Thoracic aorta (tissue), 2 donors: ENCODE data around the gene RPL22. TPM values are rescaled to one million over a fixed set of nuclear protein-coding genes. Genes with fewer than 3 reads are reported as not detected.

Source experiments
- ATAC-seq: fragments of 150-250 bp; one replicate; pipeline ENCODE4 v1.8.0; 2017; ENCODE audit warnings: low read depth; ENCODE audit not compliant: insufficient number of reproducible peaks, low FRiP score
- DNase-seq: peaks from one replicate; pipeline ENCODE4 v3.0.0-alpha.2; 2020; ENCODE audit warnings: low spot score
- H3K27ac ChIP-seq, 2 donors: fragments of 200-600 bp; sonication (generic); 1 replicate in 1 of 2; 2 replicates in 1 of 2; pipeline ENCODE4 v1.5.1; 2016; ENCODE audit warnings: mild to moderate bottlenecking in 2 of 2, moderate library complexity in 2 of 2
- H3K27me3 ChIP-seq: fragments of 200-600 bp; sonication (generic); replicated peaks from 2 replicates; pipeline ENCODE4 v1.6.0; 2016; ENCODE audit warnings: mild to moderate bottlenecking; ENCODE audit not compliant: insufficient read depth
- H3K36me3 ChIP-seq: fragments of 200-600 bp; sonication (generic); one replicate; pipeline ENCODE4 v1.5.1; 2016
- H3K4me1 ChIP-seq, 2 donors: fragments of 200-600 bp; sonication (generic); 1 replicate in 1 of 2; 2 replicates in 1 of 2; pipeline versions ENCODE4 v1.5.1 to v1.6.0; 2016; ENCODE audit warnings: low read depth in 2 of 2, mild to moderate bottlenecking in 1 of 2; ENCODE audit not compliant: control insufficient read depth in 1 of 2
- H3K4me3 ChIP-seq: fragments of 200-600 bp; sonication (generic); 2 replicates; pipeline ENCODE4 v1.5.1; 2016; ENCODE audit warnings: mild to moderate bottlenecking
- H3K9me3 ChIP-seq: fragments of 200-600 bp; sonication (generic); 2 replicates; pipeline ENCODE4 v1.5.1; 2016
- CTCF ChIP-seq: fragments of 200-600 bp; sonication (generic); IDR thresholded peaks from one replicate; pipeline ENCODE4 v1.5.1; 2019; ENCODE audit warnings: antibody characterized with exemption
- total RNA-seq, 2 donors: library from RNA; depleted of rRNA; stranded (reverse); fragments of >200 nt; gene quantifications; one replicate each; pipeline versions ENCODE4 v1.1.0 to v1.2.3, GENCODE V29; 2016

Gene RPL22
- total RNA-seq, 2 donors from 2014 or later = 80.4 to 130 TPM

GRCh38 chr1:6149597-6149996 lies 49.8 kb downstream of the RPL22 start:
- Histone ChIP-seq H3K9me3 (no peaks in the 10 kb centered on the region), H3K27ac (no peak overlapping the region), H3K27me3 (no peaks in the 10 kb centered on the region), H3K4me1 (peaks cover 0 to 4% of the 10 kb centered on the region in 2 donors), H3K36me3 (no peaks in the 10 kb centered on the region), H3K4me3 (no peak overlapping the region)
- DNase-seq (no peak), ATAC-seq (no peak)
- no peak for TF ChIP-seq CTCF

GRCh38 chr1:6148497-6149241 lies 50.7 kb downstream of the RPL22 start:
- Histone ChIP-seq H3K9me3 (no peaks in the 10 kb centered on the region), H3K4me3 (peak overlapping the region; percentile 35), H3K4me1 (peaks cover 0 to 4% of the 10 kb centered on the region in 2 donors), H3K36me3 (no peaks in the 10 kb centered on the region), H3K27me3 (no peaks in the 10 kb centered on the region), H3K27ac (no peak overlapping the region)
- no peak for TF ChIP-seq CTCF
- ATAC-seq (no peak), DNase-seq (no peak)

- no peaks in the 10 kb centered on the region for H3K27me3 ChIP-seq
- no peak for TF ChIP-seq CTCF
- H3K27ac ChIP-seq = no peak overlapping the region
- no peaks in the 10 kb centered on the region for H3K36me3 ChIP-seq
- H3K4me1 ChIP-seq = peaks cover 0 to 4% of the 10 kb centered on the region in 2 donors
- no peak overlapping the region for H3K4me3 ChIP-seq
- DNase-seq (no peak), ATAC-seq (no peak)
- no peaks in the 10 kb centered on the region for H3K9me3 ChIP-seq
Measured at GRCh38 chr1:6145864-6146410, 53.5 kb downstream of the RPL22 start.

- no peak for TF ChIP-seq CTCF
- H3K4me3 ChIP-seq = no peak overlapping the region
- H3K27ac ChIP-seq = no peak overlapping the region
- no peaks in the 10 kb centered on the region for H3K27me3 ChIP-seq
- H3K4me1 ChIP-seq = peaks cover 0 to 4% of the 10 kb centered on the region in 2 donors
- H3K36me3 ChIP-seq = no peaks in the 10 kb centered on the region
- ATAC-seq (no peak), DNase-seq (no peak)
- H3K9me3 ChIP-seq = no peaks in the 10 kb centered on the region
Measured at GRCh38 chr1:6145396-6145750, 54.0 kb downstream of the RPL22 start.

- no peak overlapping the region for H3K27ac ChIP-seq
- H3K4me3 ChIP-seq = no peak overlapping the region
- DNase-seq = no peak
- H3K4me1 ChIP-seq = peaks cover 0 to 4% of the 10 kb centered on the region in 2 donors
- ATAC-seq = no peak
- H3K27me3 ChIP-seq = no peaks in the 10 kb centered on the region
- no peaks in the 10 kb centered on the region for H3K36me3 ChIP-seq
- no peaks in the 10 kb centered on the region for H3K9me3 ChIP-seq
- no peak for TF ChIP-seq CTCF
Measured at GRCh38 chr1:6144647-6145395, 54.6 kb downstream of the RPL22 start.
